Fibroblast of lung (primary cell): ENCODE results near the gene GLIS1. TPM values are rescaled to one million over a fixed set of nuclear protein-coding genes. Genes with fewer than 3 reads are reported as not detected.

Source experiments
- DNase-seq, 2 donors: peaks; one replicate each; pipeline versions ENCODE4 v3.0.0 to v3.0.0-alpha.2; 2010; ENCODE audit warnings: low read depth in 2 of 2
- H2AFZ ChIP-seq: 2 replicates; pipeline ENCODE4 v1.5.1; 2012; ENCODE audit warnings: low read length, control low read depth, inconsistent platforms
- H3K27ac ChIP-seq: 2 replicates; pipeline ENCODE4 v1.5.1; 2011; ENCODE audit warnings: low read length, control low read depth; ENCODE audit not compliant: insufficient read depth
- H3K27me3 ChIP-seq: 2 replicates; pipeline ENCODE4 v1.5.1; 2011; ENCODE audit warnings: mild to moderate bottlenecking, low read length; ENCODE audit not compliant: control insufficient read depth, insufficient read depth
- H3K36me3 ChIP-seq: 2 replicates; pipeline ENCODE4 v1.5.1; 2011; ENCODE audit warnings: low read length; ENCODE audit not compliant: control insufficient read depth, insufficient read depth
- H3K4me1 ChIP-seq: 2 replicates; pipeline ENCODE4 v1.5.1; 2011; ENCODE audit warnings: low read length; ENCODE audit not compliant: control insufficient read depth, insufficient read depth; ENCODE audit errors: extremely low read depth
- H3K4me2 ChIP-seq: 2 replicates; pipeline ENCODE4 v1.5.1; 2011; ENCODE audit warnings: low read length, control low read depth; ENCODE audit not compliant: insufficient read depth; ENCODE audit errors: extremely low read depth
- H3K4me3 ChIP-seq, 4 experiments: fragments of 200-600 bp in 1 of 4; sonication (generic) in 1 of 4; replicated peaks in 1 of 4; 2 replicates each; pipeline ENCODE4 v1.5.1; 2011 to 2016; ENCODE audit warnings: low read length in 4 of 4, low read depth in 3 of 4, mild to moderate bottlenecking in 3 of 4, control low read depth in 2 of 4, inconsistent platforms in 1 of 4, mixed read lengths in 1 of 4; ENCODE audit not compliant: insufficient read depth in 1 of 4; ENCODE audit errors: control extremely low read depth in 1 of 4
- H3K79me2 ChIP-seq: 2 replicates; pipeline ENCODE4 v1.5.1; 2012; ENCODE audit warnings: mild to moderate bottlenecking, low read length, inconsistent platforms; ENCODE audit not compliant: control insufficient read depth, insufficient read depth
- H3K9ac ChIP-seq: 2 replicates; pipeline ENCODE4 v1.5.1; 2011; ENCODE audit warnings: mild to moderate bottlenecking, low read length, control low read depth; ENCODE audit not compliant: insufficient read depth
- H3K9me3 ChIP-seq: 2 replicates; pipeline ENCODE4 v1.5.1; 2012; ENCODE audit warnings: low read depth, low read length; ENCODE audit not compliant: control insufficient read depth, insufficient read depth
- H4K20me1 ChIP-seq: 2 replicates; pipeline ENCODE4 v1.5.1; 2011; ENCODE audit warnings: low read length; ENCODE audit not compliant: control insufficient read depth, insufficient read depth; ENCODE audit errors: extremely low read depth
- CTCF ChIP-seq, 2 donors: IDR thresholded peaks in 1 of 2; conservative IDR thresholded peaks in 1 of 2; 1 replicate in 1 of 2; 2 replicates in 1 of 2; pipeline ENCODE4 v1.5.1; 2011 to 2012; ENCODE audit warnings: low read length in 2 of 2, control low read depth in 1 of 2, inconsistent platforms in 1 of 2, low read depth in 1 of 2, mild to moderate bottlenecking in 1 of 2
- EZH2 ChIP-seq: IDR thresholded peaks from 2 replicates; pipeline ENCODE4 v1.5.1; 2012; ENCODE audit warnings: low read length, control low read depth, mild to moderate bottlenecking; ENCODE audit errors: missing control alignments
- polyA plus RNA-seq, 2 donors: library from polyadenylated mRNA; depleted of rRNA in 1 of 2; stranded (reverse) in 1 of 2; unstranded in 1 of 2; fragments of >200 nt; gene quantifications; 2 replicates each; pipeline ENCODE4 v1.2.1, GENCODE V29; 2011 to 2012; ENCODE audit warnings: missing spikeins in 1 of 2
- total RNA-seq: library from RNA; depleted of rRNA; stranded (reverse); fragments of >200 nt; gene quantifications from 2 replicates; pipeline ENCODE4 v1.2.1, GENCODE V29; 2014

The GLIS1 gene
- total and polyA plus RNA-seq, 2 donors (not counting 1 experiment from before 2014, with no cell fraction given), result under 0.01 to 0.05 TPM

GRCh38 chr1:53504901-53505300, 234.1 kb downstream of the GLIS1 start:
- no peaks in the 10 kb centered on the region for H3K36me3 ChIP-seq
- no peak overlapping the region for H3K9ac ChIP-seq
- H3K9me3 ChIP-seq, result no peaks in the 10 kb centered on the region
- H2AFZ ChIP-seq, result no peak overlapping the region
- no peak for DNase-seq
- H3K4me3 ChIP-seq, result no peak overlapping the region
- H4K20me1 ChIP-seq, result no peaks in the 10 kb centered on the region
- H3K27ac ChIP-seq, result no peak overlapping the region
- H3K27me3 ChIP-seq, result no peaks in the 10 kb centered on the region
- no peak overlapping the region for H3K4me2 ChIP-seq
- H3K79me2 ChIP-seq, result no peaks in the 10 kb centered on the region
- no peaks in the 10 kb centered on the region for H3K4me1 ChIP-seq
- TF ChIP-seq CTCF (conservative IDR thresholded peaks at IDR 0.05 in 1 of 2, IDR thresholded peaks at IDR 0.05 in 1 of 2; ENCODE audit: low read depth in 1 of 2, low read length in 2 of 2), result no peak
- no peak for TF ChIP-seq EZH2

DNA sequence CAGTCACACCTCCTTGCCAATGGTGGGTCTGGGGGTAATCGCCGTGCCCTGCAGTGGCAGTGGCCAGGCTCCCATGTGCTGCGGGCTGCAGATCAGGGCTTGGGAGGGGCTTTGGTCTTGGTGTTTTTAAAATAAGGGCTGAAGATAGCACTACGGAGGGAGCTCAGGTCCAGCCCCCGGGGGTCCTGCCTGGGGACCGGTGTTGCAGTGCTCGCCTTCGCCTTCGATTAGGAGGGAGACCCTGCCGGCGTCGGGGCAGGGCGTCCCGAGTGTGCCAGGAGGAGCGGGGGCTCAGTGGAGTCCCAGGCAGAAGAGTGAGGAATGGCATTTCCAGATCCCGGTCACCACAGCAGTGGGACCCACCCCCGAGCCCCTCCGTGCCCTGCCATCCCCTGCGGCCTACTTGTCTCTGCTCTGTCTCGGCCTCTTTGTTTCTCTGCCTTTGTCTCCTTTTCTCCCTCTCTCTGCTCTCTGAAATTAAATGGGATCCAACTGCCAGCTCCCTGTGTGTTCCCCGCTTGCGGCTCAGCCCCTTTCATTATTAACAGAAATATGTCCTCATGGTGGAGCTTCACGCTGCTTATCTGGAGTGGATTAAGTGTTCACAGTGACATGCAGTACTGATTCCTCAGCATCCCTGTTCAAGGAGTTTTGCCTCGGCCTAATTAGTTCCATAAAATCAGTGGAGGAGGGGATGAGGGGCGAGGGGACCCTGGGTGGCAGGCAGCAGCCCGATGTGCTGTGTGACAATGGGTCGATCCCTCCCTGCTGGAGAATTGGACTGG, 235.3 kb downstream of the GLIS1 start:
- Histone ChIP-seq H3K9ac (no peak overlapping the region), H3K4me1 (no peaks in the 10 kb centered on the region), H2AFZ (no peak overlapping the region), H4K20me1 (no peaks in the 10 kb centered on the region), H3K79me2 (no peaks in the 10 kb centered on the region), H3K27ac (no peak overlapping the region), H3K4me3 (no peak overlapping the region), H3K27me3 (no peaks in the 10 kb centered on the region), H3K36me3 (no peaks in the 10 kb centered on the region), H3K9me3 (no peaks in the 10 kb centered on the region), H3K4me2 (no peak overlapping the region)
- no peak for DNase-seq
- TF ChIP-seq CTCF (conservative IDR thresholded peaks at IDR 0.05 in 1 of 2, IDR thresholded peaks at IDR 0.05 in 1 of 2; ENCODE audit: low read depth in 1 of 2, low read length in 2 of 2) (no peak), EZH2 (no peak)

GRCh38 chr1:53502641-53503432, 236.1 kb downstream of the GLIS1 start:
- Histone ChIP-seq H2AFZ (no peak overlapping the region), H3K9ac (no peak overlapping the region), H3K9me3 (no peaks in the 10 kb centered on the region), H3K27ac (no peak overlapping the region), H3K4me3 (no peak overlapping the region), H3K36me3 (no peaks in the 10 kb centered on the region), H4K20me1 (no peaks in the 10 kb centered on the region), H3K4me2 (no peak overlapping the region), H3K27me3 (no peaks in the 10 kb centered on the region), H3K79me2 (no peaks in the 10 kb centered on the region), H3K4me1 (no peaks in the 10 kb centered on the region)
- TF ChIP-seq EZH2 (no peak), CTCF (conservative IDR thresholded peaks at IDR 0.05 in 1 of 2, IDR thresholded peaks at IDR 0.05 in 1 of 2; ENCODE audit: low read depth in 1 of 2, low read length in 2 of 2) (no peak)
- DNase-seq, result no peak
